ENCODE results near the gene THADA.

Gene THADA

DNA sequence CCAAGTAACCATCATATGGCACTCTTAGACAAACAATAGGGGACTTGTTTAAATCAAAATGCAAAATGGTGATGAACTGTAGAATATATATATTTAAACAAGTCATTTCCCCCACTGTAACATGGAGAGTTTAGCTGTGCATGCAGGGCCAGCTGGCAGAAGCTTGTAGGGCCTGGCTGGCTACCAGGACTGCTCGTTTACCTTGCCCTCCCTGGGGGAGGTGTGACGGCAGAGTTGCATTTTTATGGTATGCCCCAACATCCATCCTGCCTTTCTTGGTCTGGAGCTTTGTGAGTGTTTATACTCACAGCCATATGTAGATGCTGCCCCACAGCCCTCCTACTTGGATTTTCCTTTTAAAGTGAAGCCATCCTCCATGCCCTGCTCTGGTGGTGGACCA, 267.7 kb downstream of the THADA start:
- H3K9me3 ChIP-seq (ENCODE audit: low read length), result no peaks in the 10 kb centered on the region
- no peaks in the 10 kb centered on the region for H3F3A ChIP-seq (ENCODE audit: insufficient read depth, low read length)
- H3K36me3 ChIP-seq (ENCODE audit: insufficient read depth, low read length), result no peaks in the 10 kb centered on the region
- TF ChIP-seq CTCF (IDR thresholded peaks at IDR 0.05; ENCODE audit: low read length) (no peak), EZH2 (IDR thresholded peaks at IDR 0.05; ENCODE audit: borderline replicate concordance, low read length) (no peak)
- H3K4me1 ChIP-seq (ENCODE audit: insufficient read depth, low read length, severe bottlenecking), result no peaks in the 10 kb centered on the region
- H3K27ac ChIP-seq (ENCODE audit: low read depth, low read length, poor library complexity, severe bottlenecking), result no peak overlapping the region
- no peak overlapping the region for H3K4me3 ChIP-seq (ENCODE audit: low read depth, low read length, poor library complexity, severe bottlenecking)
- no peak overlapping the region for H2AFZ ChIP-seq (ENCODE audit: low read length)
- no peaks in the 10 kb centered on the region for H3K27me3 ChIP-seq (ENCODE audit: insufficient read depth, low read length)
- no peaks in the 10 kb centered on the region for H3K79me2 ChIP-seq (ENCODE audit: insufficient read depth, low read length)
- no peaks in the 10 kb centered on the region for H4K20me1 ChIP-seq (ENCODE audit: insufficient read depth, low read length)
- no peaks in the 10 kb centered on the region for H3K9me2 ChIP-seq (ENCODE audit: low read depth, low read length)
- no peak overlapping the region for H3K9ac ChIP-seq (ENCODE audit: low read length)
- no peak overlapping the region for H3K4me2 ChIP-seq (ENCODE audit: low read length)

DNA sequence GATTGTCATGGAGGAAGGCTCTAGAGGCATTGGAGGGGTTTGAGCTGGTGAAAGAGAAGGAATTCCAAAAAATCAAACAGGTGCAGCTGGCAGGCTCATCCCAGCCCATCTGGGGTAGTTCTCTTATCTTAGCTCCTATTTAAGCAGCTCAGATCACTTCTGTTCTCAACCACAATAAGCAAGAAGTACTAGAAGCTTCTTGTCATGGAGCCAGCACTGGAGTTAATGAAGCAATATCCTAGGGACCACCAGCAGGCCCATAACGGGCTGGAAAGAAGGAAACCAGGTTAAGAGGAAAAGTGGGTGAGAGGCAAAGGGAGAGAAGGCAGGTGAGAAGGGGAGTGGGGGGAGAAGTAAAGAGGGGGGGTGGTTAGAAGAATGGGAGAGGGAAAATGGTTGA, 268.7 kb downstream of the THADA start:
- Histone ChIP-seq H3K4me2 (ENCODE audit: low read length) (no peak overlapping the region), H3K9me2 (ENCODE audit: low read depth, low read length) (no peaks in the 10 kb centered on the region)

DNA sequence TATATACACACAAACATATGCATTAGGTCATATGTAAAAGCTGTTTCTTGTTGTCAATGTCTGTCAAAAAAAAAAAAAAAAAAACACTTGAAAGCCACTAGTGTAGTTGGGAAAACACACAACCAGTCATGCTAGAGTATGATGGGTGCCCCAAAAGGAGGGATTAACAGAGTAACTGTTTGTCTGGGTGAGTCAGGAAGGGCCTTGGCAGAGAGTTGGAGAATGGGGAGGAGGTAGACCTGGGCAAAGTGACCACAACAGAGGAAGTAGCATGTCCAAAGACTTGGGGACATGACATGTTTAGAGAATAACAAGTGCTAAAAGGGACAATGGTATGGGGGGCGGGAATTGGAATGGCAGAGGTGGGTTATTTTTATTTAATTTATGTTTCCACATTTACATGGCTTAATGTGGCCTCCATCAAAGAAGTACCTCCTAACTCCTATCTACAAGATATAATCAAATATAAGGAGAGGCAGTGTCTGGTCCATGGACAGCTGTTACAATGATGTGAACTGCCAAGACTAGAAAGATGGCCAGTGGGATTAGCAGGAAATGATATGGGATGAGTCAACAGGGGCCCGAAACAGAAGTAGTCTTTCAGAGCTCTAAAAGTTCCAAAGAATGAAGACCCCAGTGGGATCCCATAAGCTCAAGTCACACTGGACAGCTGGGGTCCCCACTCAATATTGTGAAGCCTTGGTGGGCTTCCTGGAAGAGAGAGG, 269.6 kb downstream of the THADA start:
- Histone ChIP-seq H3K9me3 (ENCODE audit: low read length) (no peaks in the 10 kb centered on the region), H3K36me3 (ENCODE audit: insufficient read depth, low read length) (no peaks in the 10 kb centered on the region), H3K27ac (ENCODE audit: low read depth, low read length, poor library complexity, severe bottlenecking) (no peak overlapping the region), H2AFZ (ENCODE audit: low read length) (no peak overlapping the region), H3K4me3 (ENCODE audit: low read depth, low read length, poor library complexity, severe bottlenecking) (no peak overlapping the region), H3F3A (ENCODE audit: insufficient read depth, low read length) (no peaks in the 10 kb centered on the region), H3K4me2 (ENCODE audit: low read length) (no peak overlapping the region), H3K79me2 (ENCODE audit: insufficient read depth, low read length) (no peaks in the 10 kb centered on the region), H3K4me1 (ENCODE audit: insufficient read depth, low read length, severe bottlenecking) (no peaks in the 10 kb centered on the region), H3K27me3 (ENCODE audit: insufficient read depth, low read length) (no peaks in the 10 kb centered on the region), H4K20me1 (ENCODE audit: insufficient read depth, low read length) (no peaks in the 10 kb centered on the region), H3K9me2 (ENCODE audit: low read depth, low read length) (no peaks in the 10 kb centered on the region), H3K9ac (ENCODE audit: low read length) (no peak overlapping the region)
- TF ChIP-seq CTCF (IDR thresholded peaks at IDR 0.05; ENCODE audit: low read length) (no peak), EZH2 (IDR thresholded peaks at IDR 0.05; ENCODE audit: borderline replicate concordance, low read length) (no peak)

More for the DNA sequence above, 268.7 kb downstream of the THADA start:
- Histone ChIP-seq H3K4me3 (ENCODE audit: low read depth, low read length, poor library complexity, severe bottlenecking) (no peak overlapping the region), H3K36me3 (ENCODE audit: insufficient read depth, low read length) (no peaks in the 10 kb centered on the region), H4K20me1 (ENCODE audit: insufficient read depth, low read length) (no peaks in the 10 kb centered on the region), H3K4me1 (ENCODE audit: insufficient read depth, low read length, severe bottlenecking) (no peaks in the 10 kb centered on the region), H3K9me3 (ENCODE audit: low read length) (no peaks in the 10 kb centered on the region), H3K27me3 (ENCODE audit: insufficient read depth, low read length) (no peaks in the 10 kb centered on the region), H3F3A (ENCODE audit: insufficient read depth, low read length) (no peaks in the 10 kb centered on the region), H3K9ac (ENCODE audit: low read length) (no peak overlapping the region), H3K79me2 (ENCODE audit: insufficient read depth, low read length) (no peaks in the 10 kb centered on the region), H2AFZ (ENCODE audit: low read length) (no peak overlapping the region), H3K27ac (ENCODE audit: low read depth, low read length, poor library complexity, severe bottlenecking) (no peak overlapping the region)
- TF ChIP-seq EZH2 (IDR thresholded peaks at IDR 0.05; ENCODE audit: borderline replicate concordance, low read length) (no peak), CTCF (IDR thresholded peaks at IDR 0.05; ENCODE audit: low read length) (no peak)
